SK-N-SH (cell line): Measurements from ENCODE around the gene TMEM94. TPM values are rescaled to one million over a fixed set of nuclear protein-coding genes. Genes with fewer than 3 reads are reported as not detected.

ENCODE experiments used
- CTCF ChIA-PET: fragments of 300-600, 350-600 bp; formaldehyde crosslinking; extraction: SDS; loops from one replicate; lab custom pipeline; 2021; lab: Yijun Ruan, JAX
- POLR2A ChIA-PET: fragments of 350-600 bp; sonication (Branson Sonifier 250); formaldehyde crosslinking; extraction: SDS; loops from one replicate; lab custom pipeline; 2020; ENCODE audit warnings: antibody characterized with exemption, inconsistent platforms; lab: Yijun Ruan, JAX
- DNase-seq: peaks from one replicate; pipeline ENCODE4 v3.0.0; 2012
- H2AFZ ChIP-seq: fragments of 200-600 bp; sonication (generic); 2 replicates; pipeline ENCODE4 v1.8.1; 2016; ENCODE audit warnings: antibody characterized with exemption, mild to moderate bottlenecking, low read depth
- H3F3A ChIP-seq: fragments of 200-600 bp; sonication (generic); replicated peaks from 2 replicates; pipeline ENCODE3; 2016; ENCODE audit warnings: antibody characterized with exemption, mild to moderate bottlenecking; ENCODE audit not compliant: insufficient read depth
- H3K27ac ChIP-seq, 2 experiments: fragments of 200-500 bp in 1 of 2; fragments of 200-600 bp in 1 of 2; sonication (Bioruptor generic) in 1 of 2; sonication (generic), shearing (Covaris generic) in 1 of 2; 2 replicates each; pipeline versions ENCODE4 v1.5.1 to v1.6.1; 2014 to 2016; ENCODE audit warnings: low read depth in 2 of 2, inconsistent platforms in 1 of 2, low read length in 1 of 2, mild to moderate bottlenecking in 1 of 2, mixed read lengths in 1 of 2
- H3K27me3 ChIP-seq: fragments of 200-600 bp; sonication (generic), shearing (Covaris generic); 2 replicates; pipeline ENCODE4 v1.6.1; 2016; ENCODE audit warnings: mixed run types; ENCODE audit not compliant: insufficient read depth
- H3K36me3 ChIP-seq, 2 experiments: fragments of 200-500 bp in 1 of 2; fragments of 200-600 bp in 1 of 2; sonication (Bioruptor generic) in 1 of 2; sonication (generic) in 1 of 2; replicated peaks in 1 of 2; 2 replicates each; pipeline versions ENCODE3 to v1.5.1; 2014 to 2016; ENCODE audit warnings: low read length in 1 of 2, mild to moderate bottlenecking in 1 of 2; ENCODE audit not compliant: insufficient read depth in 2 of 2, control insufficient read depth in 1 of 2
- H3K4me1 ChIP-seq, 2 experiments: fragments of 200-500 bp in 1 of 2; fragments of 200-600 bp in 1 of 2; sonication (Bioruptor generic) in 1 of 2; sonication (generic), shearing (Covaris generic) in 1 of 2; 2 replicates each; pipeline versions ENCODE4 v1.5.1 to v1.6.1; 2014 to 2016; ENCODE audit warnings: low read depth in 1 of 2, low read length in 1 of 2, mixed run types in 1 of 2; ENCODE audit not compliant: insufficient read depth in 2 of 2, control insufficient read depth in 1 of 2
- H3K4me2 ChIP-seq: fragments of 200-600 bp; sonication (generic), shearing (Covaris generic); 2 replicates; pipeline ENCODE4 v1.6.1; 2017; ENCODE audit warnings: mixed run types
- H3K4me3 ChIP-seq, 2 experiments: fragments of 200-500 bp in 1 of 2; fragments of 200-600 bp in 1 of 2; sonication (Bioruptor generic) in 1 of 2; sonication (generic), shearing (Covaris generic) in 1 of 2; 2 replicates each; pipeline versions ENCODE4 v1.5.1 to v1.8.1; 2014 to 2016; ENCODE audit warnings: low read depth in 2 of 2, inconsistent platforms in 1 of 2, low read length in 1 of 2, mild to moderate bottlenecking in 1 of 2, mixed read lengths in 1 of 2, moderate library complexity in 1 of 2
- H3K79me2 ChIP-seq: fragments of 200-600 bp; sonication (generic); 2 replicates; pipeline ENCODE4 v1.8.1; 2017; ENCODE audit warnings: mild to moderate bottlenecking; ENCODE audit not compliant: insufficient read depth
- H3K9ac ChIP-seq: fragments of 200-600 bp; sonication (generic); 2 replicates; pipeline ENCODE4 v1.6.1; 2017; ENCODE audit warnings: mixed run types
- H3K9me2 ChIP-seq: fragments of 200-600 bp; sonication (generic); 2 replicates; pipeline ENCODE4 v1.6.1; 2017; ENCODE audit warnings: mixed run types
- H3K9me3 ChIP-seq: fragments of 200-600 bp; sonication (generic); 2 replicates; pipeline ENCODE4 v1.6.1; 2017; ENCODE audit warnings: mixed run types, mild to moderate bottlenecking, moderate library complexity
- H4K20me1 ChIP-seq: fragments of 200-600 bp; sonication (generic); 2 replicates; pipeline ENCODE4 v1.6.1; 2017; ENCODE audit warnings: mild to moderate bottlenecking, mixed run types; ENCODE audit not compliant: insufficient read depth
- CHD2 ChIP-seq: fragments of 150-350 bp; IDR thresholded peaks from 2 replicates; pipeline ENCODE4 v1.6.1; 2018; ENCODE audit warnings: low read length; ENCODE audit not compliant: partially characterized antibody
- CTCF ChIP-seq: fragments of 200-600 bp; sonication (generic); IDR thresholded peaks from 2 replicates; pipeline ENCODE4 v1.6.1; 2017; ENCODE audit warnings: antibody characterized with exemption, mild to moderate bottlenecking, moderate library complexity
- FOXJ3 ChIP-seq: sonication (generic); formaldehyde crosslinking; IDR thresholded peaks from 2 replicates; pipeline ENCODE4 v1.5.1; 2020; ENCODE audit warnings: mild to moderate bottlenecking, missing genetic modification reagents
- GABPA ChIP-seq: IDR thresholded peaks from 2 replicates; pipeline ENCODE4 v1.4.0; 2012; ENCODE audit warnings: low read depth, mild to moderate bottlenecking
- MXI1 ChIP-seq: IDR thresholded peaks from 2 replicates; pipeline ENCODE4 v1.6.1; 2012; ENCODE audit warnings: mild to moderate bottlenecking, low read depth, low read length, improper control_type of control experiment
- NRF1 ChIP-seq: IDR thresholded peaks from 2 replicates; pipeline ENCODE4 v1.6.1; 2012; ENCODE audit warnings: low read depth, mild to moderate bottlenecking, low read length
- POLR2AphosphoS5 ChIP-seq: IDR thresholded peaks from 2 replicates; pipeline ENCODE4 v1.6.1; 2012; ENCODE audit warnings: low read depth, low read length
- RAD21 ChIP-seq: IDR thresholded peaks from 2 replicates; pipeline ENCODE4 v1.6.1; 2012; ENCODE audit warnings: mild to moderate bottlenecking, low read length
- RXRA ChIP-seq: IDR thresholded peaks from 2 replicates; pipeline ENCODE4 v1.4.0; 2012; ENCODE audit warnings: low read depth, mild to moderate bottlenecking, borderline replicate concordance
- SIN3A ChIP-seq: IDR thresholded peaks from 2 replicates; pipeline ENCODE4 v1.6.1; 2012; ENCODE audit warnings: low read depth, mild to moderate bottlenecking, low read length, moderate library complexity, borderline replicate concordance
- SMC3 ChIP-seq: IDR thresholded peaks from 2 replicates; pipeline ENCODE4 v1.6.1; 2012; ENCODE audit warnings: low read depth, low read length, improper control_type of control experiment
- TEAD4 ChIP-seq: IDR thresholded peaks from 2 replicates; pipeline ENCODE4 v1.4.0; 2012; ENCODE audit warnings: mild to moderate bottlenecking, borderline replicate concordance; ENCODE audit not compliant: insufficient read depth
- USF2 ChIP-seq: fragments of 150-350 bp; IDR thresholded peaks from 2 replicates; pipeline ENCODE4 v1.6.1; 2017; ENCODE audit warnings: antibody characterized with exemption, low read length, low read depth, borderline replicate concordance
- WGBS: methylation state at CpG from one replicate; pipeline ENCODE4 v1.1.6; 2017; ENCODE audit warnings: low lambda C conversion rate; 5-methylcytosine and 5-hydroxymethylcytosine counted together
- polyA plus RNA-seq, 3 experiments: library from polyadenylated mRNA; depleted of rRNA; stranded (reverse); fragments of >200 nt; gene quantifications; 2 replicates each; pipeline ENCODE4 v1.2.3, GENCODE V29; 2012
- TF ChIP-seq, protein P1 (sequence below): IDR thresholded peaks from 2 replicates; pipeline ENCODE4; 2012
- TF ChIP-seq, protein P2 (sequence below): IDR thresholded peaks from 2 replicates; pipeline ENCODE4 v1.6.1; 2012; ENCODE audit warnings: mild to moderate bottlenecking, low read depth, low read length, moderate library complexity

The TMEM94 gene
- polyA plus RNA-seq, 1 of the 3 experiments (the other 2 are of a cell fraction), result 89.9 TPM

DNA sequence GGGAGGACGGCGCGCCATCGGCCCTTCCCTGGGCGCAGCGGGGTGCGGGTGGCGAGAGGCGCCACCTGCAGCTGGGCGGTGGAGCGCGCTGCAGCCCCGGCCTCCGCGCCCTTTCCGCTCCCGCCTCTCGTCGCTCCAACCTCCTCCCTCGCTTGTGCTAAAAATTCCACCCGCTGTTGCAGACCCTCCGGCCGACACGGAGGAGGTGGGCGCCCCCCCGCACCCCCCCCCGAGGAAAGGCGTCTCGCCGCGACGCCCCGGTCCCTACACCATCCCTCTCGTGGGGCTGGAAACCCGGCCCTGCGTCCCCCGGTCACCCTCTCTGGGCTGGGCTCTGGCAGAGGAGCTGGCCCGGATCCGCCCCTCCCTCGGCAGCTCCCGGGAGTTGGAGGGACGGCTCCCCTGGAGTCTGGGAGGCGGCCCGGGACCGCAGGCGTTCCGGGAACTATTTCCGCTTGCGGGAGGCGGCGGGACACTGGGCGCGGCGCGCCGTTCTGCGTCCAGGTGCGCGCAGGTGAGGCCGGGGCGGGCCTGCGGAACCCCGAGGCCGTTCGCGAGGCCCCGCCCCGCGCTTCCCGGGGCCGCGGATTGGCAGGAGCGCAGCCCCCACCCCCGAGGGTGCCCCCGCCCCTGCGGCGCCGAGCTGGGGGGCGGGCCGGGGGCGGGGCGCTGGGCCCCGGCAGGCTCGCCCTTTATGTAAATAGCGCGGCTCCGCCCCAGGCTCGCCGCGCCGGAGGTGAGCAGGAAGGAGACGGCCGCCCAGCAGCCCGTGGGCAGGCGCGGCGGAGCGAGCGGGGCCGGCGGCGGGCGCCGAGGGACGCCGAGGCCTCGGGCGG, 68.8 kb downstream of the TMEM94 start, which contains the start of gene LLGL2:
LLGL2 (plus strand) TSS at position 728 of the 836 bp plus-strand sequence. CDS start 17,730 bp downstream, outside the sequence.
- CTCF ChIA-PET, result interaction anchor here (0.5 to 2.2 kb wide), 18 partner anchors 9 to 444 kb away, joined by 3 to 18 read pairs (median 3); partner anchors contain the start of genes MIF4GD and TSEN54
- no peaks in the 10 kb centered on the region for H3K79me2 ChIP-seq
- H3K4me1 ChIP-seq, result peaks cover 0 to 14% of the 10 kb centered on the region in 2 experiments; a peak in 1 of 4 replicates
- peaks cover 12% of the 10 kb centered on the region; the same call in 1 of the 2 replicates for H3K27me3 ChIP-seq
- H3K9me2 ChIP-seq, result no peaks in the 10 kb centered on the region
- H3K4me2 ChIP-seq, result peak within 1 kb of the TSS; percentile 88
- H2AFZ ChIP-seq, result peak within 1 kb of the TSS; percentile 85
- peak within 1 kb of the TSS; percentile 57 to 67 for H3K4me3 ChIP-seq
- WGBS, result 2% methylated on average over 47 of the region's 108 CpGs
- TF ChIP-seq RAD21 (peak; percentile 49), POLR2AphosphoS5 (peak; percentile 4; the same call in 1 of the 2 replicates), RXRA (no peak), NRF1 (peak; percentile 13; the same call in 1 of the 2 replicates), CTCF (peak; percentile 45), FOXJ3 (no peak), SIN3A (no peak), SMC3 (peak; percentile 47), GABPA (0 out of 2 replicates have a peak, but pooled peaks have one; percentile 6), TEAD4 (0 out of 2 replicates have a peak, but pooled peaks have one; percentile 15), USF2 (no peak), CHD2 (peak; percentile 42), MXI1 (peak; percentile 33; the same call in 1 of the 2 replicates)
- TF ChIP-seq, protein P1, sequence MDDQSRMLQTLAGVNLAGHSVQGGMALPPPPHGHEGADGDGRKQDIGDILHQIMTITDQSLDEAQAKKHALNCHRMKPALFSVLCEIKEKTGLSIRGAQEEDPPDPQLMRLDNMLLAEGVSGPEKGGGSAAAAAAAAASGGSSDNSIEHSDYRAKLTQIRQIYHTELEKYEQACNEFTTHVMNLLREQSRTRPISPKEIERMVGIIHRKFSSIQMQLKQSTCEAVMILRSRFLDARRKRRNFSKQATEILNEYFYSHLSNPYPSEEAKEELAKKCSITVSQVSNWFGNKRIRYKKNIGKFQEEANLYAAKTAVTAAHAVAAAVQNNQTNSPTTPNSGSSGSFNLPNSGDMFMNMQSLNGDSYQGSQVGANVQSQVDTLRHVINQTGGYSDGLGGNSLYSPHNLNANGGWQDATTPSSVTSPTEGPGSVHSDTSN, result peak; percentile 1; the same call in 1 of the 2 replicates
- TF ChIP-seq, protein P2, sequence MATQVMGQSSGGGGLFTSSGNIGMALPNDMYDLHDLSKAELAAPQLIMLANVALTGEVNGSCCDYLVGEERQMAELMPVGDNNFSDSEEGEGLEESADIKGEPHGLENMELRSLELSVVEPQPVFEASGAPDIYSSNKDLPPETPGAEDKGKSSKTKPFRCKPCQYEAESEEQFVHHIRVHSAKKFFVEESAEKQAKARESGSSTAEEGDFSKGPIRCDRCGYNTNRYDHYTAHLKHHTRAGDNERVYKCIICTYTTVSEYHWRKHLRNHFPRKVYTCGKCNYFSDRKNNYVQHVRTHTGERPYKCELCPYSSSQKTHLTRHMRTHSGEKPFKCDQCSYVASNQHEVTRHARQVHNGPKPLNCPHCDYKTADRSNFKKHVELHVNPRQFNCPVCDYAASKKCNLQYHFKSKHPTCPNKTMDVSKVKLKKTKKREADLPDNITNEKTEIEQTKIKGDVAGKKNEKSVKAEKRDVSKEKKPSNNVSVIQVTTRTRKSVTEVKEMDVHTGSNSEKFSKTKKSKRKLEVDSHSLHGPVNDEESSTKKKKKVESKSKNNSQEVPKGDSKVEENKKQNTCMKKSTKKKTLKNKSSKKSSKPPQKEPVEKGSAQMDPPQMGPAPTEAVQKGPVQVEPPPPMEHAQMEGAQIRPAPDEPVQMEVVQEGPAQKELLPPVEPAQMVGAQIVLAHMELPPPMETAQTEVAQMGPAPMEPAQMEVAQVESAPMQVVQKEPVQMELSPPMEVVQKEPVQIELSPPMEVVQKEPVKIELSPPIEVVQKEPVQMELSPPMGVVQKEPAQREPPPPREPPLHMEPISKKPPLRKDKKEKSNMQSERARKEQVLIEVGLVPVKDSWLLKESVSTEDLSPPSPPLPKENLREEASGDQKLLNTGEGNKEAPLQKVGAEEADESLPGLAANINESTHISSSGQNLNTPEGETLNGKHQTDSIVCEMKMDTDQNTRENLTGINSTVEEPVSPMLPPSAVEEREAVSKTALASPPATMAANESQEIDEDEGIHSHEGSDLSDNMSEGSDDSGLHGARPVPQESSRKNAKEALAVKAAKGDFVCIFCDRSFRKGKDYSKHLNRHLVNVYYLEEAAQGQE, result no peak
- H3K36me3 ChIP-seq, result peaks cover 3 to 9% of the 10 kb centered on the region in 2 experiments
- H3K9ac ChIP-seq, result peak within 1 kb of the TSS; percentile 17; the same call in 1 of the 2 replicates
- no peaks in the 10 kb centered on the region for H3K9me3 ChIP-seq
- H4K20me1 ChIP-seq, result 0 out of 2 replicates have a peak, but pooled peaks cover 10% of the 10 kb centered on the region
- H3K27ac ChIP-seq, result no peak within 1 kb of the TSS; a peak in 1 of 4 replicates
- H3F3A ChIP-seq, result peaks cover 12% of the 10 kb centered on the region
- DNase-seq, result peak; percentile 99
- POLR2A ChIA-PET, result interaction anchor here (0.6 to 1.3 kb wide), 3 partner anchors 9 to 68 kb away, joined by 3 to 24 read pairs (median 4); partner anchors contain the start of gene TSEN54
